22Rv1 (cell line): Measurements from ENCODE around the gene C1orf21.

Source experiments
- H3K27ac ChIP-seq: fragments of 450-650 bp; 2 replicates; pipeline ENCODE4 v1.5.1; 2017
- ZFX ChIP-seq: fragments of 450-650 bp; IDR thresholded peaks from 2 replicates; pipeline ENCODE4 v1.6.1; 2017; ENCODE audit warnings: antibody characterized with exemption, borderline replicate concordance
- TF ChIP-seq, protein P1 (sequence below): fragments of 450-650 bp; IDR thresholded peaks from 2 replicates; pipeline ENCODE4 v1.5.1; 2017; ENCODE audit warnings: mild to moderate bottlenecking

The C1orf21 gene

DNA sequence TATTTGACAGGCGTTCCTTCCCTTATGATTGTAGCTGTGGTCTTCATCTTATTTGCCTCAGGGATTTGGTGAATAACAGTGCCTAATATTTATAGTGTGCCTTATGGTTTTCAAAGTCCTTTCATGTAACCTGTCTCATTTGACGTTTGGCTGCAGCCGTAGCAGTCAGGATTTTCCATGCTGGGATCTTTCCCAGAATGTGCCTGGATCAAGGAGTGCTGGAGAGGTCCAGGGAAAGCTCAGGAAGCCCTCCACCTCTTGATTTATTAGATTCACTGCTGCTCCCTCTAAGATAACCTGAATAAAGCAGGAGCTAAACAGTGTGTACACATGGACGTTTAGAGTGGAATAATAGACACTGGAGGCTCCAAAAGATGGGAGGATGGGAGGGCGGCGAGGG, 5.2 kb downstream of the C1orf21 start:
- TF ChIP-seq, protein P1, sequence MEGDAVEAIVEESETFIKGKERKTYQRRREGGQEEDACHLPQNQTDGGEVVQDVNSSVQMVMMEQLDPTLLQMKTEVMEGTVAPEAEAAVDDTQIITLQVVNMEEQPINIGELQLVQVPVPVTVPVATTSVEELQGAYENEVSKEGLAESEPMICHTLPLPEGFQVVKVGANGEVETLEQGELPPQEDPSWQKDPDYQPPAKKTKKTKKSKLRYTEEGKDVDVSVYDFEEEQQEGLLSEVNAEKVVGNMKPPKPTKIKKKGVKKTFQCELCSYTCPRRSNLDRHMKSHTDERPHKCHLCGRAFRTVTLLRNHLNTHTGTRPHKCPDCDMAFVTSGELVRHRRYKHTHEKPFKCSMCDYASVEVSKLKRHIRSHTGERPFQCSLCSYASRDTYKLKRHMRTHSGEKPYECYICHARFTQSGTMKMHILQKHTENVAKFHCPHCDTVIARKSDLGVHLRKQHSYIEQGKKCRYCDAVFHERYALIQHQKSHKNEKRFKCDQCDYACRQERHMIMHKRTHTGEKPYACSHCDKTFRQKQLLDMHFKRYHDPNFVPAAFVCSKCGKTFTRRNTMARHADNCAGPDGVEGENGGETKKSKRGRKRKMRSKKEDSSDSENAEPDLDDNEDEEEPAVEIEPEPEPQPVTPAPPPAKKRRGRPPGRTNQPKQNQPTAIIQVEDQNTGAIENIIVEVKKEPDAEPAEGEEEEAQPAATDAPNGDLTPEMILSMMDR, result no peak
- no peak for TF ChIP-seq ZFX

DNA sequence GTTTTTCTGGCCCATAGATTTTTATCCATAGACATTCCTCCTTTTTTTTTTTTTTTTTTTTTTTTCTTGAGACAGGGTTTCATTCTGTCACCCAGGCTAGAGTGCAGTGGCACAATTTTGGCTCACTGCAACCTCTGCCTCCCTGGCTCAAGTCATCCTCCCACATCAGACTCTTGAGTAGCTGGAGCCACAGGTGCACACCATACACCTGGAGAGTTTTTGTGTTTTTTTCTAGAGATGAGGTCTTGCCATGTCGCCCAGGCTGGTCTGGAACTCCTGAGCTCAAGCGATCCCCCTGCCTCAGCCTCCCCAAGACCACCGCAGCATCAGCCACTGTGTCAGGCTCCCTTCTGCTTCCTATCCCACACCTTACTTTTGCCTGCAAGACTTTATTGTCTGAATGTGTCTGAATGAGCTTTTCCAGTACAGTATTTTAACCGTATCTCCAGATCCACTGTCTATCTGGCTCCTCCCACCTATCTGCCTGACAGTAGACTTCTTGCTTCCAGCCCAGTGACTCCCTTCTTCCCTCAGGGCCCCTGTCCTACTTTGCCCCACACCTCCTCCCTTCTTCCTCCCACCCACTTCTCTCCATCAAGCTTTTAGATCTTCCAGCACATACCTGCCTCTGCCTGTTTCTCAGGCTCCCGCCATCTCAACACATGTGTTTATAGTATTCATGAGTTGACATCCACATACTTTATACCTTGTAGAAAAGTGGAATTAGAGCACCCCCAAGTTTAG, 6.1 kb downstream of the C1orf21 start:
- no peak overlapping the region for H3K27ac ChIP-seq
- TF ChIP-seq ZFX, result no peak
- TF ChIP-seq, protein P1, result no peak

More for the DNA sequence above, 5.2 kb downstream of the C1orf21 start:
- H3K27ac ChIP-seq, result no peak overlapping the region

DNA sequence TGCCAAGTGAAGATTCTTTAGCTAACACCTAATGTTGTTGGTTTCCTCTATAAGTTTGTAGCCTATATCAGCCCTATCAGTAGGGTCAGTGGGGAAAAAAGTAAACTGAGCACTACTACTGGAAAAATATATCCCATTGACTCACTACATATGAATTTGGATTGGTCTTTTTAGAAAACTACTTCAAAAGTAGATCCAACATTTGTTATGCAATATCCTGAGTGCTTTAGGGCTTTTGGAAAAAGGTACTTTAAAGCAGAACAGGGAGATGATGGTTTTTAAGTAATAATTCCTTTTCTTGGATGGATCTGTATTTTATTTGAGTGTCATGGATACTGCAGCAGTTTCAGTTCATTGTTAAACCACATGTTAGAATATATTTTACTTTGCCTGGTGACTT, 7.1 kb downstream of the C1orf21 start:
- TF ChIP-seq, protein P1, result no peak
- no peak overlapping the region for H3K27ac ChIP-seq

DNA sequence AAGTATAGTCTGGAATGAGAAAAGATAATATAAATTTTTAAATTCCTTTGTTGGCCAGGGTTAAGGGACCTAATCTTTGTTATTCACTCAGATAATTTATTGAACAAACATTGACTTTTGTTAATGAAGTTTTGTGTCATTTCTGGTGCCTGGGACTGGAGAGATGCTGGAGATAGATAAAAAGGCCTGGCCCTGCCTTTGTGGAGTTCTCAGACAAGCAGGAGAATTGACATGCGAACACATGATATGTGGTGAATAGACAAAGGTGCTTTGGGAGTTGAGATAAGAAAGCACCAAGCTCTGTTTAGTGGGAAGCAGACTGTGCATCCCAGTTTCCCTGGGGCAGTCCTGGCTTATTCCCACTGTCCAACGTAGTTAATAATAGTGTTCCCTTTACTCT, 8.5 kb downstream of the C1orf21 start:
- TF ChIP-seq ZFX, result no peak
- TF ChIP-seq, protein P1, result no peak
- no peak overlapping the region for H3K27ac ChIP-seq

DNA sequence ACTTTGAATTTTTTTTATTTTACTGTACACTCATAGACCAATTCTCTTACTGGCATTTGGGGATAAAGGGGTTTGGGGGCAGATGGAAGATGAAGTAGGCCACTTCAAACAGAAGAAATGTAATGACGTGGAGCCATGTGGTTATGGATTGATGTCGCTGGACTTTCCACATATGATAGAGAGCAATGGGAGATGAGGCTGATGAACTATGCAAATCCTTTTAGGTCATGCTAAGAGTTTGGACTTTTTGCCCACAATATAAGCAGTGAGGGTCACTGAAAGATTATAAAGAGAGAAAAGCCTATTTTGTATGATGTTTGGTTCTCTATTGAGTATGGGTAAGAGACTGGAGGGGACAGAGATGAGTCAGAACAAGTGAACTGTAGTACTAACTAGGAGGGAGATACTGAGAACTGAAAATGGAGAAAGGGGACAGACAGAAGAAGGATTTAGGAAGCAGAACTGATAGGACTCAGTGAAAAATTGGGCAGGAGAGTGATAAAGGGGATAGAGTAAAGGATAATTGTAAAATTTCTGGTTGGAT, 9.2 kb downstream of the C1orf21 start:
- no peak overlapping the region for H3K27ac ChIP-seq
- TF ChIP-seq, protein P1, result no peak
- no peak for TF ChIP-seq ZFX

DNA sequence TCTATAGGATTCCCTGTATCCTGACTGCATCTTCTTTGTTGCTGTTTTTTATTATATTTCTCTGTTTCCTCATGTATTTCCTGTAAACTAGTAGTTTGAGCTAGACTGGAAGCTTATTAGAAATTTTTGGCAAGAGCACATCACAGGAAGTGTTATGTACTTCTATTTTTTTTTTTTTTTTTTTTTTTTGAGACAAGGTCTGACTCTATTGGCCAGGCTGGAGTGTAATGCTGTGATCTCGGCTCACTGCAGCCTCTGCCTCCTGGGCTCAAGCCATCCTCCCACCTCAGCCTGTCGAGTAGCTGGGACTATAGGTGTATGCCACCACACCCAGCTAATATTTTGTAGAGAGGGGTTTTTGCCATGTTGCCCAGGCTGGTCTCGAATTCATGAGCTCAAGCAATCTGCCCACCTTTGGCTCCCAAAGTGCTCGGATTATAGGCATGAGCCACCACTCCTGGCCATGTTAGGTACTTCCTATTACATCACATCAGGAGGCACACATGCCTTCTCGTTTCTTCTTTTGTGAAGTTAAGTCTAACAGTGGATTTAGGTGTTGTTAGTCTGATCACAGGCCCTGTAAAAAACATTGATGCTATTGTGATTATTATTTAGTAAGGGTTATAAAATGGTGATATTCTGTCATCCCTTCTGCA, 12.5 kb downstream of the C1orf21 start:
- no peak for TF ChIP-seq ZFX
- TF ChIP-seq, protein P1, result no peak
- H3K27ac ChIP-seq, result no peak overlapping the region
